ENCODE data around the gene RPS21. TPM values are rescaled to one million over a fixed set of nuclear protein-coding genes. Genes with fewer than 3 reads are reported as not detected.

RPS21 gene
- total RNA-seq, 4 donors from 2014 or later = 585 to 2,728 (median 1,375) TPM

- no peaks in the 10 kb centered on the region for H3K9me3 ChIP-seq
- H3K27ac ChIP-seq = no peak overlapping the region
- peaks cover 9 to 47% (median 26%) of the 10 kb centered on the region in 4 donors for H3K4me1 ChIP-seq
- intact Hi-C loops (cut with DNase I; ENCODE audit: low total_unique reads) (no loop called here), in situ Hi-C loops (cut with MboI; ENCODE audit: low pct_ligation_motif_present in 1 of 4, low pct_unique_long_range_greater_than_20kb in 1 of 4, low sequenced_read_pairs in 3 of 4) (no loop called here)
- H3K4me3 ChIP-seq = no peak overlapping the region
- 40 to 49% methylated on average over 1 to 23 of the region's 23 CpGs for WGBS, 2 donors (ENCODE audit: low coverage in 1 of 2)
- peaks cover 18% of the 10 kb centered on the region for H3K27me3 ChIP-seq
- DNase-seq = no peak
- H3K36me3 ChIP-seq = no peaks in the 10 kb centered on the region
- TF ChIP-seq EP300 (IDR thresholded peaks at IDR 0.05; ENCODE audit: low read depth) (no peak), CTCF (IDR thresholded peaks at IDR 0.05) (no peak), POLR2A (IDR thresholded peaks at IDR 0.05) (no peak), POLR2AphosphoS5 (IDR thresholded peaks at IDR 0.05) (no peak)
These were observed 44.1 kb downstream of the RPS21 start for GRCh38 chr20:62430866-62431447.

- H3K27me3 ChIP-seq = peaks cover 23% of the 10 kb centered on the region
- no peaks in the 10 kb centered on the region for H3K9me3 ChIP-seq
- TF ChIP-seq EP300 (IDR thresholded peaks at IDR 0.05; ENCODE audit: low read depth) (no peak), CTCF (IDR thresholded peaks at IDR 0.05) (no peak), POLR2AphosphoS5 (IDR thresholded peaks at IDR 0.05) (no peak)
- H3K27ac ChIP-seq = peak overlapping the region in 2 of 4 donors; percentile 2 to 3
- no peaks in the 10 kb centered on the region for H3K36me3 ChIP-seq
- peaks cover 7 to 26% (median 9%) of the 10 kb centered on the region in 4 donors for H3K4me1 ChIP-seq
- WGBS, 2 donors (ENCODE audit: low coverage in 1 of 2) = 17 to 37% methylated on average over 2 to 29 of the region's 32 CpGs
- in situ Hi-C loops (cut with MboI; ENCODE audit: low pct_ligation_motif_present in 1 of 4, low pct_unique_long_range_greater_than_20kb in 1 of 4, low sequenced_read_pairs in 3 of 4) (no loop called here), intact Hi-C loops (cut with DNase I; ENCODE audit: low total_unique reads) (no loop called here)
- H3K4me3 ChIP-seq = no peak overlapping the region
- DNase-seq = peak; percentile 53
These were observed 47.0 kb downstream of the RPS21 start for GRCh38 chr20:62433658-62434497.

GRCh38 chr20:62436692-62437091, 49.8 kb downstream of the RPS21 start:
- H3K4me1 ChIP-seq = peaks cover 7 to 16% (median 9%) of the 10 kb centered on the region in 4 donors

More at GRCh38 chr20:62436692-62437091, 49.8 kb downstream of the RPS21 start:
- intact Hi-C loops (cut with DNase I; ENCODE audit: low total_unique reads) = no loop called here
- peaks cover 23% of the 10 kb centered on the region for H3K27me3 ChIP-seq
- no peak for TF ChIP-seq POLR2AphosphoS5 (IDR thresholded peaks at IDR 0.05)
- TF ChIP-seq CTCF (IDR thresholded peaks at IDR 0.05) = no peak
- no peak for TF ChIP-seq POLR2A (IDR thresholded peaks at IDR 0.05)
- no peak for TF ChIP-seq EP300 (IDR thresholded peaks at IDR 0.05; ENCODE audit: low read depth)
- in situ Hi-C loops (cut with MboI; ENCODE audit: low pct_ligation_motif_present in 1 of 4, low pct_unique_long_range_greater_than_20kb in 1 of 4, low sequenced_read_pairs in 3 of 4) = no loop called here
- 90 to 100% methylated on average over 2 to 3 of the region's 3 CpGs for WGBS, 2 donors (ENCODE audit: low coverage in 1 of 2)
- H3K27ac ChIP-seq = no peak overlapping the region
- H3K9me3 ChIP-seq = no peaks in the 10 kb centered on the region
- no peaks in the 10 kb centered on the region for H3K36me3 ChIP-seq
- H3K4me3 ChIP-seq = no peak overlapping the region
- DNase-seq = no peak

Measured in transverse colon (tissue), 4 donors.